ENCODE results near the gene CCNI.
"Not testable (repeated sequence)": the region's sequence is repeated elsewhere in the genome, so short reads cannot be mapped to it uniquely, and the experiment has no call there.

Gene CCNI

GRCh38 chr4:77075869-77076799 is at the start of gene CCNI:
Gene CCNI (minus strand): TSS chr4:77075989. CDS start chr4:77066362, 9,627 bp downstream.
- DNase-seq = peak; percentile 88 to 99 (median 92)
- intact Hi-C loops (cut with DNase I) = loop anchor here (1.0 to 2.0 kb wide), 2 partner anchors 83 to 127 kb away; partner anchors contain the start of gene SEPTIN11

GRCh38 chr4:77124576-77124975 is 48.8 kb upstream of the CCNI start:
- DNase-seq = no peak
- intact Hi-C loops (cut with DNase I) = no loop called here

GRCh38 chr4:77123411-77123810 is 47.6 kb upstream of the CCNI start:
- intact Hi-C loops (cut with DNase I) = no loop called here
- no peak for DNase-seq

GRCh38 chr4:77122656-77123055 is 46.9 kb upstream of the CCNI start:
- no peak for DNase-seq
- intact Hi-C loops (cut with DNase I) = no loop called here

- DNase-seq = no peak
- intact Hi-C loops (cut with DNase I) = no loop called here
Measured at GRCh38 chr4:77121736-77122240, 46.0 kb upstream of the CCNI start.

- peak in 1 of 10 donors; percentile 35 for DNase-seq
- intact Hi-C loops (cut with DNase I) = no loop called here
Measured at GRCh38 chr4:77120886-77121508, 45.2 kb upstream of the CCNI start.

GRCh38 chr4:77117721-77118120 is 41.9 kb upstream of the CCNI start:
- intact Hi-C loops (cut with DNase I) = no loop called here
- DNase-seq = no peak

- intact Hi-C loops (cut with DNase I) = no loop called here
- peak in 1 of 10 donors; percentile 82 for DNase-seq
Measured at GRCh38 chr4:77113069-77113468, 37.3 kb upstream of the CCNI start.

GRCh38 chr4:77110730-77111129 is 34.9 kb upstream of the CCNI start:
- DNase-seq = no peak
- intact Hi-C loops (cut with DNase I) = no loop called here

- intact Hi-C loops (cut with DNase I) = no loop called here
- DNase-seq = peak in 8 of 10 donors; percentile 23 to 88 (median 40)
Measured at GRCh38 chr4:77104791-77105540, 29.2 kb upstream of the CCNI start.

- no peak for DNase-seq
- intact Hi-C loops (cut with DNase I) = no loop called here
Measured at GRCh38 chr4:77104388-77104787, 28.6 kb upstream of the CCNI start.

- intact Hi-C loops (cut with DNase I) = no loop called here
- no peak for DNase-seq
Measured at GRCh38 chr4:77100234-77100633, 24.4 kb upstream of the CCNI start.

GRCh38 chr4:77097611-77098010 is 21.8 kb upstream of the CCNI start:
- DNase-seq = no peak
- intact Hi-C loops (cut with DNase I) = loop anchor here (5.0 kb wide), 1 partner anchor 60 kb away; the partner anchor contains the start of gene CCNG2

GRCh38 chr4:77095101-77095821 is 19.5 kb upstream of the CCNI start:
- DNase-seq = peak; percentile 51 to 97 (median 78)
- intact Hi-C loops (cut with DNase I) = loop anchor here (1.0 to 5.0 kb wide), 2 partner anchors 62 to 108 kb away; partner anchors contain the start of gene CCNG2

- no peak for DNase-seq
- intact Hi-C loops (cut with DNase I) = no loop called here
Measured at GRCh38 chr4:77094496-77094895, 18.7 kb upstream of the CCNI start.

GRCh38 chr4:77093401-77093800 is 17.6 kb upstream of the CCNI start:
- intact Hi-C loops (cut with DNase I) = no loop called here
- no peak for DNase-seq

GRCh38 chr4:77092975-77093374 is 17.2 kb upstream of the CCNI start:
- intact Hi-C loops (cut with DNase I) = no loop called here
- no peak for DNase-seq

GRCh38 chr4:77089866-77090265 is 14.1 kb upstream of the CCNI start:
- intact Hi-C loops (cut with DNase I) = no loop called here
- DNase-seq = no peak

GRCh38 chr4:77087027-77087426 is 11.2 kb upstream of the CCNI start:
- DNase-seq = not testable (repeated sequence)

More at GRCh38 chr4:77087027-77087426, 11.2 kb upstream of the CCNI start:
- intact Hi-C loops (cut with DNase I) = not testable (repeated sequence)
